ENCODE results near the gene CD37.
A peak's percentile ranks its signal among the peaks of the same experiment; 100 is the strongest.

Gene CD37

DNA sequence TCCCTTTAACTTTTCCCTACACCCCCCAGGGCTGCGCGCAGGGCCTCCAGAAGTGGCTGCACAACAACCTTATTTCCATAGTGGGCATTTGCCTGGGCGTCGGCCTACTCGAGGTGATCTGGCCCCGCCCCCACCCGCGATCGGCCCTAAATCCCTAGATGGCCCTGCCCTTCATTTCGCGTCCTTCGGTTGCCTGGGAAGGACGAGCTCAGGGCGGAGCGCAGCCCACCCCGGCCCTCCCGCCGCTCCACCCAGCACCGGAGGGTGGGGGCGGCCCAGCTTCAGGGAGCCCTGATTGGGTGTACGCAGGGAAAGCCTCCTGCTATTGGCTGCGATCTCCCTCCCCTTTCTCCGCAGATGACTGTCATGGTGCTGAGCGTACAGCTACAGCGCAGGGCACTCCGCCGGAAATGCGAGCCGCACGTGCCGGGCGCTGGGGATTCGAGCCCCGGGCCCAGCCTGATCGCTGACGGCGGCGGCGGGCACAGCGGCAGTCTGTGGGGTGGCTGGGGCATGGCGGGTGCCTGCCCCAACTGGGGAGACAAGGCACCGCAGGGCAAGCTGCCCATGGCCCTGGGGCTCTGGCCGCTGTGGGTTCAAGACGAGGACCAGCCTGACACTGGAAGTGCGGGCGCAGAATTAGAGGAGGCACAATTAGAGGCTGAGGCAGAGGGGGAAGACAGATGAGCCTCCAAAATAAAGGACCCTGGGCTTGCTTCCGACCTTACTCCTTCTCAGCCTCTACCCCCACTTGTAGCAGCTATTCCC, 4.3 kb downstream of the CD37 start:
- no peak overlapping the region for H3K4me3 ChIP-seq (ENCODE audit: low read depth, low read length)
- DNase-seq (ENCODE audit: low read depth) = no peak
- TF ChIP-seq MYC (IDR thresholded peaks at IDR 0.05; ENCODE audit: low read depth, low read length) = no peak
- TF ChIP-seq POLR2A (IDR thresholded peaks at IDR 0.05; ENCODE audit: extremely low read depth, insufficient read length) = no peak
- TF ChIP-seq, protein P1, sequence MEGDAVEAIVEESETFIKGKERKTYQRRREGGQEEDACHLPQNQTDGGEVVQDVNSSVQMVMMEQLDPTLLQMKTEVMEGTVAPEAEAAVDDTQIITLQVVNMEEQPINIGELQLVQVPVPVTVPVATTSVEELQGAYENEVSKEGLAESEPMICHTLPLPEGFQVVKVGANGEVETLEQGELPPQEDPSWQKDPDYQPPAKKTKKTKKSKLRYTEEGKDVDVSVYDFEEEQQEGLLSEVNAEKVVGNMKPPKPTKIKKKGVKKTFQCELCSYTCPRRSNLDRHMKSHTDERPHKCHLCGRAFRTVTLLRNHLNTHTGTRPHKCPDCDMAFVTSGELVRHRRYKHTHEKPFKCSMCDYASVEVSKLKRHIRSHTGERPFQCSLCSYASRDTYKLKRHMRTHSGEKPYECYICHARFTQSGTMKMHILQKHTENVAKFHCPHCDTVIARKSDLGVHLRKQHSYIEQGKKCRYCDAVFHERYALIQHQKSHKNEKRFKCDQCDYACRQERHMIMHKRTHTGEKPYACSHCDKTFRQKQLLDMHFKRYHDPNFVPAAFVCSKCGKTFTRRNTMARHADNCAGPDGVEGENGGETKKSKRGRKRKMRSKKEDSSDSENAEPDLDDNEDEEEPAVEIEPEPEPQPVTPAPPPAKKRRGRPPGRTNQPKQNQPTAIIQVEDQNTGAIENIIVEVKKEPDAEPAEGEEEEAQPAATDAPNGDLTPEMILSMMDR (IDR thresholded peaks at IDR 0.05; ENCODE audit: low read depth, low read length) = no peak
- TF ChIP-seq, protein P2, sequence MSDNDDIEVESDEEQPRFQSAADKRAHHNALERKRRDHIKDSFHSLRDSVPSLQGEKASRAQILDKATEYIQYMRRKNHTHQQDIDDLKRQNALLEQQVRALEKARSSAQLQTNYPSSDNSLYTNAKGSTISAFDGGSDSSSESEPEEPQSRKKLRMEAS (IDR thresholded peaks at IDR 0.05; ENCODE audit: low read depth, low read length) = no peak

DNA sequence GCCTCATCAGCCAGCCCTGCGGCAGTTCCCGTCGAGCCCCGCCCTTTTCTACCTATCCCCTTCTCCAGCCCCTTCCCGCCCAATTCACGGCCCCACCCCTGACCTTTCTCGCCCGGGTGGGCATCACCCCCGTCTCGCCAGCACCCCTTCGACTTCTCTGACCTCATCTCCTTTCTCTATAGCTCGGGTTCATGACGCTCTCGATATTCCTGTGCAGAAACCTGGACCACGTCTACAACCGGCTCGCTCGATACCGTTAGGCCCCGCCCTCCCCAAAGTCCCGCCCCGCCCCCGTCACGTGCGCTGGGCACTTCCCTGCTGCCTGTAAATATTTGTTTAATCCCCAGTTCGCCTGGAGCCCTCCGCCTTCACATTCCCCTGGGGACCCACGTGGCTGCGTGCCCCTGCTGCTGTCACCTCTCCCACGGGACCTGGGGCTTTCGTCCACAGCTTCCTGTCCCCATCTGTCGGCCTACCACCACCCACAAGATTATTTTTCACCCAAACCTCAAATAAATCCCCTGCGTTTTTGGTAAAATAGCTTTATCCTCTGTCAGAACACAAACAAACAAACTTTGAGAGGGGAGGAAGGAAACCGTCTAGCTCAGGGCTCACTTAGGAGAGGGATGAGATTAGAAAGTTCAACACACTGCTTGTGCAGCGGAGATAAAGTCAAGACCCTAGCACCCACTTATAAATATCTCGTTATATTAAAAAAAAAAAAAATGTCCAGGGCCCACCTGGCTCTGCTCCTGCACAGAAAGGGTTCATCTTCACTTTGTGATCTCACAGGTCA, 5.1 kb downstream of the CD37 start:
- no peak overlapping the region for H3K4me3 ChIP-seq (ENCODE audit: low read depth, low read length)
- 0 out of 2 replicates have a peak, but pooled peaks have one; percentile 23 for TF ChIP-seq MYC (IDR thresholded peaks at IDR 0.05; ENCODE audit: low read depth, low read length)
- TF ChIP-seq POLR2A (IDR thresholded peaks at IDR 0.05; ENCODE audit: extremely low read depth, insufficient read length) = no peak
- TF ChIP-seq, protein P2 (IDR thresholded peaks at IDR 0.05; ENCODE audit: low read depth, low read length) = peak; percentile 92
- DNase-seq (ENCODE audit: low read depth) = peak; percentile 82

DNA sequence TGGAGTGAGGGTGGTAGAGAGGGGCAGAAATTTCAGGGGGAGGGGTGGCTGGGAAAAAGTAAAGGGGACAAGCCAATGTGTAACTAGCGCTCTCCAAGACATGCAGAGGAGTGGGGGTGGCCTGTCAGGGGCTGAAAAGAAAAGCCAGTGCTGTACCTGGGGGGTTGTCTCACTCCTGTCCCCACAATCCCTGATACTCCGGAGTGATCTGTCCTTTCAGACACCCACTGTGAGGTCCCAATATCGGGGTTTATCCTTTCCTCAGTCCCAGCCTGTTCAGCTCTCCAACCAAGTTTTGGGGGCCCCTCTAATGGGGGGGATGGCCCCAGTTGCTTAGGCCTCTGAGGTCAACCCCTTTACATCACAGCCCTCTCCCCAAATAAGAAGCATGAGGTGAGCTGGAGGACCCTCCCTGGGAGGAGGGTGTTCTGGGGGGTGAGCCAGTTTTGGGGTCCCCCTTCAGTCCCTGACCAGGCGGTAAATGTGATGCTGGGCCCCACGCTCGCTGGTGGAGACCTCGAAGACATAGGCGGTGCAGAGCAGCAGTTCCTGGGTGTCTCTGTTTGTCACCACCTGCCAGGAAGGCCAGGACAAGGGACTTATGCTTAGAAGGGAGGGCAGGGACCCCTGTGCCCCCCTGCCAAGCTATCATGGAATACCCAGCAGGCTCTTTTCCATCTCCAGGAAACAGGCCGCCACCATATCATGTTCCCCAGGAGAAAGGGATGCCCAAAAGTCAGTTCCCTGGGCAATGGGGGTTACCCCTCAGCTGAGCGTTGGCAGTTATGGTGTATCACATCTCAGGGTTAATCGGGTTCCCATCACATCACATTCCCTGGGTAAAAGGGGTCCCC, 5.9 kb downstream of the CD37 start:
- H3K4me3 ChIP-seq (ENCODE audit: low read depth, low read length) = no peak overlapping the region
- no peak for TF ChIP-seq MYC (IDR thresholded peaks at IDR 0.05; ENCODE audit: low read depth, low read length)
- TF ChIP-seq, protein P1 (IDR thresholded peaks at IDR 0.05; ENCODE audit: low read depth, low read length) = no peak
- TF ChIP-seq, protein P2 (IDR thresholded peaks at IDR 0.05; ENCODE audit: low read depth, low read length) = no peak
- no peak for TF ChIP-seq POLR2A (IDR thresholded peaks at IDR 0.05; ENCODE audit: extremely low read depth, insufficient read length)
- DNase-seq (ENCODE audit: low read depth) = no peak

DNA sequence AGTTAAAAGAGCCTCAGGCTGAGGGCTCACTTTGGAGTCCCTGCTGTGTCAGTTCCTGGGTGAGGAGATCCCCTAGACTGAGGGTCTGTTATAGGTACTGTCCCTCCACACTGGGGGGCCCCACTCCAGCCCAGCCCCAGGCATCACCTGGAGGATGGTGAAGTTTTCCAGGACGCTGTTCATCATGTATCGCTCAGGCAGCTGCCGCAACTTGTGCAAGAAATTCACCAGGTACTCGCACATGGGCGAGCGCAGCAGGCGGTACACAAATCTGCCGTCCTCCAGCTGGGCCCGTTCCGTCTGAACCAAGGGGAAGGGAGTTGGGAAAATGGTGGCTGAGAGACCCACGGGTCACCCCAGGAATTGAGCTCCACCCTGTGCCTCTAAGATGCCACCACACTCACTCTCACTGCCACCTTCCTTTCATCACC, 7.1 kb downstream of the CD37 start:
- TF ChIP-seq POLR2A (IDR thresholded peaks at IDR 0.05; ENCODE audit: extremely low read depth, insufficient read length) = no peak
- TF ChIP-seq, protein P2 (IDR thresholded peaks at IDR 0.05; ENCODE audit: low read depth, low read length) = no peak
- no peak for TF ChIP-seq MYC (IDR thresholded peaks at IDR 0.05; ENCODE audit: low read depth, low read length)
- TF ChIP-seq, protein P1 (IDR thresholded peaks at IDR 0.05; ENCODE audit: low read depth, low read length) = no peak
- no peak for DNase-seq (ENCODE audit: low read depth)
- no peak overlapping the region for H3K4me3 ChIP-seq (ENCODE audit: low read depth, low read length)

DNA sequence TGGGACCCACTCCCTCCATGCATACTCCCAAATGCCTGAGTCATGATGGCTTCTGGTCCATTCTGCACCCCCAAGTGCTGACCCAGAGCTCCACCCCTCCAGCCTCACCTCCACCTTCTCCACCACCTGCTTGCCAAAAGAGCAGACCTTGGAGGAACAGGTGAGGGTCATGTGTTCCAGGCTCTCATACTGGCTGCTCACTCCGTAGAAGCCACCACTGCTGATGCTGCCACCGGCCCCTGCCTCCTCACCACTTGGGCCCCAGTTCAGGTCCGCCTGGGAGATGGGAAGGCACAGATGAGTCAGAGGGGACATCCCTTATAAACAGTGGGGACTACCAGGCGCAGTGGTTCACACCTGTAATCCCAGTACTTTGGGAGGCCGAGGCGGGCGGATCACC, 7.9 kb downstream of the CD37 start:
- H3K4me3 ChIP-seq (ENCODE audit: low read depth, low read length) = no peak overlapping the region
- DNase-seq (ENCODE audit: low read depth) = no peak
- TF ChIP-seq, protein P1 (IDR thresholded peaks at IDR 0.05; ENCODE audit: low read depth, low read length) = no peak
- TF ChIP-seq MYC (IDR thresholded peaks at IDR 0.05; ENCODE audit: low read depth, low read length) = no peak
- TF ChIP-seq POLR2A (IDR thresholded peaks at IDR 0.05; ENCODE audit: extremely low read depth, insufficient read length) = no peak
- TF ChIP-seq, protein P2 (IDR thresholded peaks at IDR 0.05; ENCODE audit: low read depth, low read length) = no peak
